GM19099 (cell line): ENCODE data around the gene RARG.
A peak's percentile ranks its signal among the peaks of the same experiment; 100 is the strongest.

Experiments
- POLR2A ChIP-seq: IDR thresholded peaks from 3 replicates; pipeline ENCODE4 v1.6.1; 2011; ENCODE audit warnings: low read depth; ENCODE audit not compliant: insufficient read length; ENCODE audit errors: extremely low read depth

RARG gene

DNA sequence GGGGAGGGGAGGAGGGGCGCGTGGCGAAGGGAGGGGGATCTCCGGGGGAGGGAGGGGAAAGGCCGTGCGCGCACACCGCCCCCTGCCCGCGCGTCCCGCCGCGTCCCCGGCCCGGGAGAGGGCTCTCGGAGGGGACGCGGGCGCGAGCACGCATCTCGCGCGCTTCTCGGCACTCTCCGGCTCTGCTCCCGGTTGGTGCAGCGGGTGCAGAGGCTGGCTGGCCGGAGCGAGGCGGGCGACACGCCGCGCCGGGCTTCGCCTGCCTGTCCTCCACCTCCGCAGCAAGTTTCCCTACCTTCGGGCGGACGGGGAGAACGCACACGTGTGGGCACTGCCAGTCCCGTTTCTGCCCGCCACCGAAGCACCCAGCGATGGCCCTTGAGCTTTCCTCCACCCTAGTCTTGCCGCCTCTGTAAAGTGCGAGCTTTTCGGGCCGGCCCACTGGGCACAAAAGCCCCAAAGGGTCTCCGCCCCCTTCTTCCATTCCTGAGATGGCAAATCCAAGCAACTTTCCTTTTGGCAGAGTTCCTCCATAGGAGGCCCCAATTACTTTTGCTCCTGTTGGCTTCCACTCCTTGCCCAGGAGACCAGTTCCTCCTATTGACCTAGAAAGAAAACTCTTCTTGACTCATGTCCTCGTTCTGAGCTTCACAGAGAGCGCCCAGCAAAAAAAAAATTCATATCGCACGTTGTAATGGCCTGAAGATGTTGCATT, 50.9 kb downstream of the RARG start:
- no peak for TF ChIP-seq POLR2A

DNA sequence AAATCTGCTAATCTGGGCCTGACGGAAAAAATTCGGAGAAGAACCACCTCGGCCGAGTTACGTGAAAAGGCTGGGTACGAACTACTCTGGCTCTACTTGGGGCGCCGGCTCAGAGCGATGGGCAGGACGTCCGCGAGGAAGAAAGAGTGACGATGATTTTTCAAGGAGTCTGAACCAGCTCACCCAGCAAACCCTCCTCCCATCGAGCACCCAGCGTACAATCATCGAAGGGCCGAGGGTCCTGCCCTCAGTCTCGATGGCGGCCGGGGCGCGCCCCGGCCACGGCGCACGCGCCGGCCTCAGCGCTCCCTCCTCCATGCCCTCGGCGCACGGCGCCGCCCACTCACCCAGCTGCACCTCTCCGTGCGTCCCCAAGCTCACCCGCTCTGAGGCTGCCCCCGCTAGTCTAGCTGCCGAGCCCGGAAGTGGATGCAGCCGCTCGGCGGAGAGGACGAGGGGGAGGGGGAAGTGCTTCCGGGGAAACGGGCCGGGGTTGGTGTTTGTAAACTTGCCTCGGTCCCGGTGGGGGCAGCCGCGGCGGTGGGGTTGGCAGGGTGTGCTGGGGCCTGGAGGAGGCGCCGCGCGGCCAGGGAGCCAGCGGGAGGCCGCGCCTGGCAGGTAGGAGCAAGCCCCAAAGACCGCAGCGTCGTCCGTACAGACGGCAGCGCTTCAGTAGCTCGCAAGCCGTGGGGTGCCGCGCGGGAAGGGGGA, 51.6 kb downstream of the RARG start, which contains the start of the genes CSAD and ZNF740:
TSS of gene CSAD (minus strand) at position 706 of the 711 bp plus-strand sequence. CDS start 7,455 bp downstream, outside the sequence.
TSS of gene ZNF740 (plus strand) at position 503 of the 711 bp plus-strand sequence. CDS start 1,262 bp downstream, outside the sequence.
- TF ChIP-seq POLR2A, result peak; percentile 91

GRCh38 chr12:53179687-53180219, 52.3 kb downstream of the RARG start:
- no peak for TF ChIP-seq POLR2A

GRCh38 chr12:53176750-53177149, 55.3 kb downstream of the RARG start:
- no peak for TF ChIP-seq POLR2A

GRCh38 chr12:53174881-53175491, 57.0 kb downstream of the RARG start:
- no peak for TF ChIP-seq POLR2A

DNA sequence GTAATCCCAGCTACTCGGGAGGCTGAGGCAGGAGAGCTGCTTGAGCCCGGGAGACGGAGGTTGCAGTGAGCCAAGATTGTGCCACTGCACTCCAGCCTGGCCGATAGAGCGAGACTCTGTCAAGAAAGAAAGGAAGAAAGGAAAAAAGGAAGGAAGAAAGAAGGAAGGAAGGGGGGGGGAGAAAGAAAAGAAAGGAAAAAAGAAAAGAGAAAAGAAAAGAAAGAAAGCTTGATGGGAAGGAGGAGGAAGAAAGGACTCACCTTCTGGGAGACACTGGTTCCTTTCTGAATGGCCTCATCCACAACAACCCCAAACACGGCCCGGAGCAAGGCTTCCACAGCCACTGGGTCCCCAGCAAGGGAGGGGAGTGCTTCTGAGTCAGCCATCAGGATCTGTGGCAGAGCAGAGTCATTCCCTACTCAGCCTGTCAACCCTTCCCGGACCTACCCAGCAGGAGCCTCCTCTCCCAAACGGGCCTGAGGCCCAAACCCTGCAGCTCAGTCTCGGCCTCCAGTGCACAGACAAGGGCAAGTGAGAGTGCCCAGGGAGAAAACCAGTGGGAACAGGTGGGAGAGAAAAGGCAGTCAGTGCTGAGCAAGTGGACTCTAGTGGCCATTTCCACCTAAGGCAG, 58.8 kb downstream of the RARG start:
- TF ChIP-seq POLR2A, result no peak

DNA sequence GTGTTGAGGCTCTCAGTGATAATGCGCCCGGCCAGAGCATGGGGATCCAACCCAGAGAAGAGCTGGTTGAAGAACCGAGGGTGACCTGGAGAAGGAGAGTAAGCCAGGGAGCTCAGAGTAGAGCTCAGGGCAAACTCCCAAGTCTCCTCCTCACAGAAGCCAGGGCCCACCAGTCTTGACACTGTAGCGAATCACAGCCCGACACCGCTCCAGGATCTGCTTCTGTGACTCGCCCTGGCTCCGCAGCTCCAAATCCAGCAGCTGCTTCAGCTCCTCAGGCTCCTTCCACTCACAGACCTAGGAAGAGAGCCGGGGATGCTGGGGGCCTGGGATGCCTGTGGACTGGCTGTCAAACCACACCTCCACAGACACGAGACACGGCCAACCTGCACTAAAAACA, 59.7 kb downstream of the RARG start:
- TF ChIP-seq POLR2A, result no peak

GRCh38 chr12:53171725-53172329, 60.2 kb downstream of the RARG start:
- no peak for TF ChIP-seq POLR2A

GRCh38 chr12:53170876-53171724, 60.9 kb downstream of the RARG start:
- no peak for TF ChIP-seq POLR2A

- TF ChIP-seq POLR2A, result no peak
Observed at GRCh38 chr12:53170215-53170614, 61.8 kb downstream of the RARG start.

- TF ChIP-seq POLR2A, result no peak
Observed at GRCh38 chr12:53169644-53170043, 62.4 kb downstream of the RARG start.

- no peak for TF ChIP-seq POLR2A
Observed at GRCh38 chr12:53166837-53167236, 65.2 kb downstream of the RARG start.

DNA sequence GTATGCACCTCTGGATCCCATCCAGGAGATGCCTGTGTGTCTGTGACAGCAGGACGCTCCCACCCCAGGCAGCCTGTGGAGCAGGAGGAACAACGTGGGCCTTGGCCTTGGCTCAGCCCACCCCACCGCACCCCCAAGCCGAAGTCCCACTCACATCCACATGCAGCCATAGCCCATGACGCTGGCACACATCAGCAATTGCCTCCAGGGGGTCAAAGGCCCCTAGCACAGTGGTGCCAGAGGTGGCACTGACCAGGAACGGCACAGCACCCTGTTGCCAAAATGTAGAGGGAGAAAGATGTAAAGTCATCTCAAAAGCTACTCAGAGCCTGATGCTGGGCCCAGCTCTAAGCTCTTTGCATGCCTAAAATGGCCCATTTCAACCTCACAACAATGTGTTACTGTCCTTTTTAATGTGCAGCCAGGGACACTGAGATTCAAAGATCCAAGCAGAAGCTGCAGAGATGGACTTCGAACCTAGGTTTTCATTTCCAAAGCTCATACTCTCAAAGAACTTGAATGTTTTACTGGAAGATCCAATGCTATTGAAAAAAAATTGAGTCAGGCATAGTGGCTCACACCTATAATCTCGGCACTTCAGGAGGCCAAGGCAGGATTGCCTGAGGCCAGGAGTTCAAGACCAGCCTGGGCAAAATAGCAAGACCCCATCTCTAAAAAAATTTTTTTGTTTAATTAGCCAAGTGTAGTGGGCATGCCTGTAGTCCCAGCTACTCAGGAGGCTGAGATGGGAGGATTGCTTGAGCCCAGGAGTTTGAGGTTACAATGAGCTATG, 70.7 kb downstream of the RARG start:
- no peak for TF ChIP-seq POLR2A
